Heart right ventricle (tissue), 16 donors: Measurements from ENCODE around the gene MCTP1. TPM values are rescaled to one million over a fixed set of nuclear protein-coding genes. Genes with fewer than 3 reads are reported as not detected.

ENCODE experiments used
- ATAC-seq, 8 donors: fragments of 200-7000 bp; cut with Tn5 transposase; one replicate each; pipeline ENCODE4 v1.9.1; 2020; ENCODE audit warnings: mild to moderate bottlenecking in 8 of 8, moderate library complexity in 8 of 8, moderate number of reproducible peaks in 1 of 8
- DNase-seq, 2 donors: peaks; one replicate each; pipeline ENCODE4 v3.0.0-alpha.2; 2020
- H3K27ac ChIP-seq, 10 donors: fragments of 200-600 bp; sonication (generic) in 2 of 10; one replicate each; pipeline versions ENCODE4 v1.5.0 to v1.8.0; 2020 to 2022; ENCODE audit warnings: mild to moderate bottlenecking in 3 of 10
- H3K27me3 ChIP-seq, 7 donors: fragments of 200-600 bp; one replicate each; pipeline ENCODE4 v1.8.0; 2021 to 2022; ENCODE audit warnings: mild to moderate bottlenecking in 2 of 7
- H3K36me3 ChIP-seq, 9 donors: fragments of 200-600 bp; sonication (generic) in 1 of 9; one replicate each; pipeline versions ENCODE4 v1.5.0 to v1.8.0; 2020 to 2022; ENCODE audit warnings: mild to moderate bottlenecking in 2 of 9
- H3K4me1 ChIP-seq, 9 donors: fragments of 200-600 bp; sonication (generic) in 1 of 9; one replicate each; pipeline versions ENCODE4 v1.5.0 to v1.8.0; 2020 to 2022; ENCODE audit warnings: mild to moderate bottlenecking in 4 of 9
- H3K4me3 ChIP-seq, 10 donors: fragments of 200-600 bp; sonication (generic) in 2 of 10; one replicate each; pipeline versions ENCODE4 v1.5.0 to v1.8.0; 2020 to 2022; ENCODE audit warnings: mild to moderate bottlenecking in 7 of 10, moderate library complexity in 2 of 10
- H3K9me3 ChIP-seq, 11 donors: fragments of 200-600 bp in 10 of 11; sonication (generic) in 2 of 11; one replicate each; pipeline versions ENCODE4 v1.5.0 to v1.8.0; 2013 to 2022; ENCODE audit warnings: mild to moderate bottlenecking in 2 of 11, control low read depth in 1 of 11, moderate library complexity in 1 of 11
- CTCF ChIP-seq, 9 donors: fragments of 200-600 bp; sonication (generic) in 2 of 9; IDR thresholded peaks; one replicate each; pipeline versions ENCODE4 v1.5.0 to v1.8.0; 2021 to 2022; ENCODE audit warnings: antibody characterized with exemption in 9 of 9, mild to moderate bottlenecking in 5 of 9, moderate library complexity in 1 of 9
- WGBS, 2 donors: extraction: QIAGEN DNeasy Blood & Tissue Kit; methylation state at CpG; one replicate each; pipeline ENCODE4 v1.1.7; 2013; ENCODE audit warnings: inconsistent platforms in 1 of 2; 5-methylcytosine and 5-hydroxymethylcytosine counted together
- intact Hi-C, 10 donors: fragments of 100-400 bp; cut with DNase I; formaldehyde crosslinking; loops; one replicate each; pipeline versions ENCODE4 v1.11.1 to v1.14.2; 2022
- polyA plus RNA-seq, 2 donors: library from polyadenylated mRNA; stranded (reverse); fragments of 200-250 nt; gene quantifications; one replicate each; pipeline ENCODE4 v1.2.3, GENCODE V29; 2013
- total RNA-seq, 10 donors: library from RNA; stranded (reverse); fragmentation: NEBNext Ultra II Directional in 3 of 10; extraction: Animal tissue kit (Norgen Biotek cat#: 25700) in 3 of 10; gene quantifications; one replicate each; pipeline versions ENCODE4 v1.2.1 to v1.2.4, GENCODE V29; 2021 to 2023
- donor health status: Arrhythmogenic right ventricular cardiomyopathy.
- donor health status: ischemic (EF 13 %, LVEDD 7.1; RV severe dilation, severe dysfunction).
- donor health status: healthy with polysubstance abuse.
- donor health status: DM: no; HTN: yes; CAD: no.
- donor health status: DM: no; HTN: no; CAD: no.
- donor health status: ischemic (EF 25% LVEDD 6.9; RV normal size, moderate dysfunction).
- donor health status: ischemic (EF 25% LVEDD 5.7; RV mildly dilated, moderate dysfunction).
- donor health status: healthy.
- donor health status: DM: yes; HTN: yes; CAD: no.
- donor health status: Ischemic cardiomyopathy.
- donor health status: ischemic (EF 35%, LVEDD 5.7; RV mildly dilated, moderate dysfunction).
- donor health status: nonischemic (EF 11% LVEDD 7.7; RV severe dilation, severe dysfunction).
- donor health status: DM: yes; HTN: yes; CAD: no.
- donor health status: PGD.
- donor health status: ischemic (EF 29% LVEDD 5.4; RV normal size, mild dysfunction).
- donor health status: nonischemic (EF 23%, LVEDD 6.1; RV moderate dilation, normal function).

MCTP1 gene
- total and polyA plus RNA-seq, 12 donors: 1.3 to 19.7 (median 5.3) TPM

- H3K9me3 ChIP-seq: no peaks in the 10 kb centered on the region
- intact Hi-C loops: no loop called here
- WGBS, 2 donors: 96 to 98% methylated on average over 1 of the region's 1 CpG
- ATAC-seq: no peak
- peaks cover 0 to 35% (median 0%) of the 10 kb centered on the region in 9 donors for H3K36me3 ChIP-seq
- H3K4me3 ChIP-seq: no peak overlapping the region
- no peak overlapping the region for H3K27ac ChIP-seq
- TF ChIP-seq CTCF (IDR thresholded peaks at IDR 0.05): no peak
- H3K27me3 ChIP-seq: no peaks in the 10 kb centered on the region
- no peaks in the 10 kb centered on the region for H3K4me1 ChIP-seq
- no peak for DNase-seq
Observed at GRCh38 chr5:94702729-94703128, 582.2 kb downstream of the MCTP1 start.

GRCh38 chr5:94700592-94700991 is 584.3 kb downstream of the MCTP1 start:
- H3K27me3 ChIP-seq: no peaks in the 10 kb centered on the region
- intact Hi-C loops: no loop called here
- H3K27ac ChIP-seq: no peak overlapping the region
- TF ChIP-seq CTCF (IDR thresholded peaks at IDR 0.05): no peak
- no peak for ATAC-seq
- H3K36me3 ChIP-seq: peaks cover 0 to 25% (median 0%) of the 10 kb centered on the region in 9 donors
- 85 to 93% methylated on average over 1 of the region's 1 CpG for WGBS, 2 donors
- DNase-seq: no peak
- H3K4me3 ChIP-seq: no peak overlapping the region
- no peaks in the 10 kb centered on the region for H3K4me1 ChIP-seq
- no peaks in the 10 kb centered on the region for H3K9me3 ChIP-seq

- Histone ChIP-seq H3K27ac (no peak overlapping the region), H3K9me3 (no peaks in the 10 kb centered on the region), H3K4me3 (no peak overlapping the region), H3K4me1 (no peaks in the 10 kb centered on the region), H3K36me3 (peaks cover 0 to 31% (median 0%) of the 10 kb centered on the region in 9 donors), H3K27me3 (no peaks in the 10 kb centered on the region)
- 89 to 93% methylated on average over 2 of the region's 2 CpGs for WGBS, 2 donors
- TF ChIP-seq CTCF (IDR thresholded peaks at IDR 0.05): no peak
- DNase-seq (no peak), ATAC-seq (no peak)
- intact Hi-C loops: loop anchor here in 1 of 10 donors (10.0 kb wide), 1 partner anchor 1115 kb away; the partner anchor contains the start of genes NR2F1 and NR2F1-AS1
Observed at GRCh38 chr5:94699562-94699961, 585.3 kb downstream of the MCTP1 start.

- H3K9me3 ChIP-seq: no peaks in the 10 kb centered on the region
- DNase-seq (no peak), ATAC-seq (no peak)
- H3K4me3 ChIP-seq: no peak overlapping the region
- no peak overlapping the region for H3K27ac ChIP-seq
- H3K27me3 ChIP-seq: no peaks in the 10 kb centered on the region
- H3K4me1 ChIP-seq: peaks cover 0 to 3% (median 0%) of the 10 kb centered on the region in 9 donors
- 86 to 87% methylated on average over 5 of the region's 5 CpGs for WGBS, 2 donors
- no peak for TF ChIP-seq CTCF (IDR thresholded peaks at IDR 0.05)
- peaks cover 0 to 29% (median 0%) of the 10 kb centered on the region in 9 donors for H3K36me3 ChIP-seq
- intact Hi-C loops: loop anchor here in 1 of 10 donors (10.0 kb wide), 1 partner anchor 1113 kb away; the partner anchor contains the start of genes NR2F1 and NR2F1-AS1
Observed at GRCh38 chr5:94698197-94698596, 586.7 kb downstream of the MCTP1 start.
